GM12873 (cell line): ENCODE data around the gene TSR3.

Experiments used
- CTCF ChIP-seq: IDR thresholded peaks from 2 replicates; pipeline ENCODE4 v1.5.1; 2012; ENCODE audit warnings: low read depth, mild to moderate bottlenecking, moderate library complexity, low read length, control low read depth; ENCODE audit not compliant: insufficient read depth; ENCODE audit errors: missing control alignments

The TSR3 gene

GRCh38 chr16:1393613-1394176, 42.0 kb upstream of the TSR3 start:
- TF ChIP-seq CTCF: no peak

- TF ChIP-seq CTCF: no peak
These were observed 41.1 kb upstream of the TSR3 start for GRCh38 chr16:1392826-1393225.

DNA sequence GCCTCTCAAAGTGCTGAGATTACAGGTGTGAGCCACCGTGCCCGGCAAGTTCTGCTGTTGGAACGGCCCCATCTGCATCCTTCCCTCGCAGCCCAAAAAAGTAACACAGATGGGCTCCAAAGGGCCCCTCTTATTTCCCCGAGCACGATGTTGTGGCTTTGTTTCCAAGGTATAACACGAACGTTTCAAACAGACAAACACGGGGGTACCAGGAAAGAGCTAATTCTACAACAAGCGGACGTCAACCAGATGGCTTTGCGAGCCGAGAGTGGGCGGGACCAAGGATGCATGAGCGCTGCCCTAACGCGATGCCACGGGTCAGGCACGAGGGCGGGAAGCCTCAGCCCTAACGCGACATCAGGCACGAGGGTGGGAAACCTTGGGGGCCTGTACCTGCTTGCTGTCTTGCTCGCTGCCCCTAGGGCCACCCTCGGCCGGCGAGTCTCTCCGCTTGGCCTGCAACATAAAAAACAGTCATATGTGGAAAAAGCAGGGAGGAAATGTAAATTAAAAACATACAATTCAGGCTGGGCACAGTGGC, 38.6 kb upstream of the TSR3 start:
- no peak for TF ChIP-seq CTCF

DNA sequence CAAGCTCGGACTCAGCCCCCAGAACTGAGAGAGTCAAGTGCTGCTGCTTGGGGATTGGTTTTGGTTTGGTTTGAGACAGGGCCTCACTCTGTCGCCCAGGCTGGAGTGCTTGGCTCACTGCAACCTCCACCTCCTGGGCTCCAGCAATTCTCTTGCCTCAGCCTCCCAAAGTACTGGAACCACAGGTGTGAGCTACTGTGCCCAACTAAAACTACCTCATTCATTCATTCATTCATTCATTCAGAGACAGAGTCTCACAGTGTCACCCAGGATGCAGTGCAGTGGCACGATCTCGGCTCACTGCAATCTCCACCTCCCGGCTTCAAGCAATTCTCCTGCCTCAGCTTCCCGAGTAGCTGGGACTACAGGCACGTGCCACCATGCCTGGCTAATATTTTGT, 38.1 kb upstream of the TSR3 start:
- no peak for TF ChIP-seq CTCF

DNA sequence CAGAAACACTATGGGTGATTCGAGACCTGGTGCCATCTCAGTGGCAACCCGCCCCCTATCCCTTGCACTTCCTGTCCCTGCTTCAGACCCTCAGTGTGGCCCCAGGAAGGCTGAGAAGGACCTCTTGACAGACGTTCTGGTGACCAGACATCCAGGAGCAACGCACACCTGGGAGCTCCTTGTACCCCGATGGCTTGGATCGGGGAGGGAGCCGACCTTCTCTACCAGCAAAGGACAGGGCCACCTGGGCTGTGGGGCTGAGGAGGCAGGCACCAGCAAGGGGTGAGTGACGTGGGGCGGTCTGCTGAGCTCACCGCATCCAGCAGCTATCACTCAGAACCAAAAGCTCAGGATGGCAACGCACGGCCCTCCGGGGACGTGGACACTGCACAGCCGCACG, 35.7 kb upstream of the TSR3 start:
- no peak for TF ChIP-seq CTCF

GRCh38 chr16:1385232-1385631, 33.6 kb upstream of the TSR3 start:
- no peak for TF ChIP-seq CTCF

- TF ChIP-seq CTCF: no peak
These were observed 31.9 kb upstream of the TSR3 start for GRCh38 chr16:1383556-1383955.
